GM18873 (cell line): ENCODE results near the gene OPA1.

Experiments
- ATAC-seq: cut with Tn5 transposase; IDR thresholded peaks from one replicate; pipeline ENCODE4 v1.9.1; 2021; ENCODE audit warnings: mild to moderate bottlenecking, moderate library complexity, moderate number of reproducible peaks; ENCODE audit not compliant: unreplicated experiment, low FRiP score

The OPA1 gene

GRCh38 chr3:193640728-193641439 is 47.9 kb downstream of the OPA1 start:
- no peak for ATAC-seq

DNA sequence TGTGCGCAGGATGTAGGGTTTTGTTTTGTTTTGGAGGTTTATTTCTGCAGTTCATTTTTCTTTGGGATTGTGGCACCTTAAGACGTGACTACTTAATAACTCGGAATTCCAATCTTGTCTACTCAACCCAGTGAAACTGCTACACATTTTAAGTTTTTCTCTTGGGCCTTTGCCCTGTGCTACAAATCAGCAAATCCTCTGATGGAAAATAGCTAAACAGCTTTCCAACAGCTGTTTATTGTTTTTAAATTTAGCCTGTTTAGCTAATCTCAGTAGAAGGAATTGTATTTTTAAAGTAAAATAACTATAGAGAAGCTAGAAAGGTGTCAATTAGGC is 48.4 kb downstream of the OPA1 start:
- ATAC-seq = no peak

DNA sequence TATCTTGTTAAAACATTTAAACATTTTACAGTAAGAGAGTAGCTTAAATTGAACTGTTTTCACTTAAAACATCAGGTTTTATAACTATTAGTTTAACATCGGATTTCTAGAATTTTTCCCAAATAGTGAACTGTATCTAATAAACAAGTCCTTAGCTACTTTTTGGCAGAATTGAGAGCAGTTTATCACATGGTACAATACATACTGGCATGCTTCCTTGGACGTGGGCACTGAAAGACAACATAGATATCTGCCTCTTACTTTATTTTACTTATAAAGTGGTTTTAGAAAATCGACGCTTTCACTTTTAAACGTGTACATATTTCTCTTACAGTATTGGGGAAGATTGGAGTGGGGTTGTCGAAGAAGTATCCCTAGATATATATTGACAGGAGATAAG is 52.8 kb downstream of the OPA1 start:
- ATAC-seq = no peak

GRCh38 chr3:193648542-193649076 is 55.6 kb downstream of the OPA1 start:
- ATAC-seq = no peak

DNA sequence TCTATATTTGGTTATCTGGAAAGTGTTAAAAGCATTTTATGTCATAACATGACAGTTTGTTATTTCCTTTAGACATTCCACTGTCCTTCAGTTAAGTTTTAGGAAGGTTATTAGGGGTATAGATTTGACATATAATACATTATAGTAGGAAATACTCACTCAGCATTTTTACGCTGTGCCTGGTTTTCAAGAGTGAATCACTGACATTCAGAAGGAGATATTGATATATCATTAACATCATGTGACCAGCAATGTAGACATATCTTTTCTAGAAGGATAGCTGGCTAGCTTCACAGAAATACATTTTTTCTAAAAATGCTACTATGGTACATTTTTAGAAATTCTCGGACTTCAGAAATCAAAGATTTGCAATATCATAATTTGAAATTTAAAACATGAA is 57.6 kb downstream of the OPA1 start:
- ATAC-seq = no peak

GRCh38 chr3:193655831-193656433 is 62.9 kb downstream of the OPA1 start:
- no peak for ATAC-seq

DNA sequence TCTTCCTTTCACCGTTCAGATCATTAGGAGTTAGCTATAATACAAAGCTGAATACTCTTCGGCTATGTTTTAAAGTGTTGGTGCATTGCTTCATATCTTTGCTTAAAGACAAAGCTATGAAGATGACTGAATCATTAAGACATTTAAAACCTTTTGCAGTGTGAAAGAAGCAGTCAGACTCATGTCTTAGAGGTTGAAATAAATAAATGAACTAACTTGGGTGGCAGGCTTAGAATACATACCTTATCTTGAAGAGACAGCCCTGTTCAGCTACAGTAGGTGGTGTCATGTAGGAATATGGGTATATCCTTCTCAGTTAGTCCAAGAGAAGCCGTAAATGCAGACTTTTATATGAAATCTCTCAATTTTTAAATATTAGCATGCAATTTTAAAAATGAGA is 63.4 kb downstream of the OPA1 start:
- no peak for ATAC-seq

DNA sequence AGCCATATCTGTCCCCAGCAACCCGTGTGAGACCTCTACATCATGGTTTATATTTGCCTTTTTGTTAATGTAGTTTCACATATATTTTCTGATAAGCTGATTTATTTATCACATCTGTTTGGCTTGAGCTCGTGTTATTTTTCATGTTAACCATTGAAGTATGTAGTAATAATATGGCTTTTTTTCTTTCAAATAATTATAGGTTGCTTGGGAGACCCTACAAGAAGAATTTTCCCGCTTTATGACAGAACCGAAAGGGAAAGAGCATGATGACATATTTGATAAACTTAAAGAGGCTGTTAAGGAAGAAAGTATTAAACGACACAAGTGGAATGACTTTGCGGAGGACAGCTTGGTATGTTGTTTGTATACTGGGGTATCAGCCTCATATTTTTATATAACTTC is 63.9 kb downstream of the OPA1 start:
- no peak for ATAC-seq

- ATAC-seq = no peak
Measured at GRCh38 chr3:193660171-193660570, 67.2 kb downstream of the OPA1 start.

DNA sequence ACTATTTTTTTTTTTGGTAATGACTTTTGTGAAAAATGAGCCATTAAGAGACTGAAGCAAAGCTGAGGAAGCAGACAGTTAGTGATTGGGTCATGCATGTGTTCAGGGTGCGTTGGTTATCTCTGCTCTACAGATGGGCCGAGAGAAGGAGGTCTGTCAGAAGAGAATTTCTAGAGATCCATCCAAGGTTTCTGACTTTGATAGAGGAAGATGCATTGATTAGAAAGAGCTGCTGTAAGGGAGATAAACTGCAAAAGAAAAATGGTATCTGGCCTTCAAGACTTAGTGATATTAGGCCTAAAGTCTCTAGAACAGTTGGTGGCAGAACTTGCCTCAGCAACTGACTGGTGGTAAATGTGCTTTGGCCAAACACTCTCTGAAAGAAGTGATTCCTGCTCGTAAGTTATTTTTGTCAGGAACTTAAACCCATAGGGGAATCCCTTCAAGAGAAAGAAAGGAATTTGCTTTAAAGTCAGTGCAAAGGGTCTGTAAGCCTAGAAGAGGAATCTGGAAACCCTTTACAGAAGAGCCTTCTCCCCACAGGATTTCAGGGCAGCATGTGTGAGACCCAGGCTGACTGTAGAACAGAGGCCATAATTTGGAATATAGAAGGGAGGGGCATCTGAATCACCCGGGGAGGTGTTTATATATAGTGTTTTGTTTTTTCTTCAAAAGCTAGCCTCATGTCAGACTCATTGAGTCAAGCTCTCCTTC is 67.8 kb downstream of the OPA1 start:
- ATAC-seq = no peak

GRCh38 chr3:193662757-193663322 is 69.8 kb downstream of the OPA1 start:
- no peak for ATAC-seq

- no peak for ATAC-seq
Measured at GRCh38 chr3:193665370-193665989, 72.5 kb downstream of the OPA1 start.

- no peak for ATAC-seq
Measured at GRCh38 chr3:193673845-193674244, 80.8 kb downstream of the OPA1 start.

- no peak for ATAC-seq
Measured at GRCh38 chr3:193674714-193675113, 81.7 kb downstream of the OPA1 start.

GRCh38 chr3:193677734-193678133 is 84.7 kb downstream of the OPA1 start:
- ATAC-seq = no peak

- no peak for ATAC-seq
Measured at GRCh38 chr3:193680220-193680619, 87.2 kb downstream of the OPA1 start.

- no peak for ATAC-seq
Measured at GRCh38 chr3:193681631-193682030, 88.6 kb downstream of the OPA1 start.

DNA sequence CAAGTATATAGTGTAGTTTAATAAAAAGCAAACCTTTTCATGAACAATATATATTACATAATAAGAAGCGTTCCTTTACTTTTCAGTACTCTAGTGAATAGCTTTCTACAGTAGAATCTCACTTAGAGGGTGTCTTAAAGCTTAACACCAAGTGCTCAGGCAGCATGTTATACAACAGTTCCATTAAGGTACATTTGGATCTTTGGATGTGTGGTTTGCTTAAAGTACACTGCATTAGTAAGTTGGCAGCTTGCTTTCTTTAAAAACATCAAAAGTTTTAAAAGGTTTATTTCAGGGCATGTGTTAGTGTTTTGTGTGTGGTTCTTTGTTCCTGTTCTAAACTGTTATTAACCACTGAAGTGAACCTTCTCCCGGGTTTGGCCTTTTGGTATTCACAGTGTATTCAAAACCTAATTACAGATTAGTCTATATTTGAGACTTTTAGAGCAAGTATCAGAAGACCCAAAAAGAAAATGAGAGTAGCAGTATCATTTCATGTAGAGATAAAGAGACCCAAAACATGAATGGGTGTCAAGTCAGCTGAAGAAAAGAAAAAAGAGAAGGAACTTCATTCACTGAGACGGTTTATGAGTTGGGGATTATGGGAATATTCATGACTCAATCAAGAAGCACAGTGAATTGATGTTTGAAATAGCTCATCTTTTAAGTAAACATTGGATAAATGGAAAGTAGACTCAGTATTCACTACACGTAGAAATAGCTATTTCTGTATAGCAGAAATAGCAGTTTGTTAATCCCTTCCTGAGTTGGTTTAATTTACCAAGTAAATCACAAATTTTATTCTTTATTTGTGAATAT is 93.9 kb downstream of the OPA1 start:
- no peak for ATAC-seq

GRCh38 chr3:193688834-193689714 is 96.1 kb downstream of the OPA1 start:
- ATAC-seq = no peak
